Measurements from ENCODE around the gene CAB39.

DNA sequence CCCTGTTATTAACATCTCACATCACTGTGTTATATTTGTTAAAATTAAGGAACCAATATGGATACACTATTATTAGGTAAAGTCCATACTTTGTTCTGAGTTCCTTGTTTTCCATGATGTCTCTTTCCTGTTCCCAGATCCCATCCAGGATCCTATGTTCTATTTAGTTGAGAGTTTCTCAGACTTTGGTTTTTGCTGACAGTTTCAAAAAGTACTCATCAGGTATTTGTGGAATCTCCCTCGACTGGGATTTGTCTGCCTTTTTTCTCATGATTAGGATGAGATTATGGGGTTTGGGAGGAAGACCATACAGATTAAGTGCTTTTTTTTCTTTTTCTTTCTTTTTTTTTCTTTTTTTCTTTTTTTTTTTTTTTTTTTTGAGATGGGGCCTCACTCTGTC is 112.7 kb downstream of the CAB39 start:
- TF ChIP-seq RXRA (IDR thresholded peaks at IDR 0.05; ENCODE audit: insufficient read depth, low read depth, low read length) (no peak), GTF2F1 (IDR thresholded peaks at IDR 0.05; ENCODE audit: borderline replicate concordance, low read depth, low read length) (no peak), GABPA (IDR thresholded peaks at IDR 0.05; ENCODE audit: borderline replicate concordance, insufficient read depth, low read length) (no peak), RAD21 (IDR thresholded peaks at IDR 0.05 in 1 of 2, conservative IDR thresholded peaks at IDR 0.05 in 1 of 2; ENCODE audit: low read depth in 2 of 2, low read length in 2 of 2) (no peak), EP300 (IDR thresholded peaks at IDR 0.05; ENCODE audit: borderline replicate concordance in 1 of 2, low read depth in 2 of 2, low read length in 2 of 2) (no peak)
- TF ChIP-seq, protein P1, sequence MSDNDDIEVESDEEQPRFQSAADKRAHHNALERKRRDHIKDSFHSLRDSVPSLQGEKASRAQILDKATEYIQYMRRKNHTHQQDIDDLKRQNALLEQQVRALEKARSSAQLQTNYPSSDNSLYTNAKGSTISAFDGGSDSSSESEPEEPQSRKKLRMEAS (IDR thresholded peaks at IDR 0.05), result no peak
- TF ChIP-seq, protein P2, sequence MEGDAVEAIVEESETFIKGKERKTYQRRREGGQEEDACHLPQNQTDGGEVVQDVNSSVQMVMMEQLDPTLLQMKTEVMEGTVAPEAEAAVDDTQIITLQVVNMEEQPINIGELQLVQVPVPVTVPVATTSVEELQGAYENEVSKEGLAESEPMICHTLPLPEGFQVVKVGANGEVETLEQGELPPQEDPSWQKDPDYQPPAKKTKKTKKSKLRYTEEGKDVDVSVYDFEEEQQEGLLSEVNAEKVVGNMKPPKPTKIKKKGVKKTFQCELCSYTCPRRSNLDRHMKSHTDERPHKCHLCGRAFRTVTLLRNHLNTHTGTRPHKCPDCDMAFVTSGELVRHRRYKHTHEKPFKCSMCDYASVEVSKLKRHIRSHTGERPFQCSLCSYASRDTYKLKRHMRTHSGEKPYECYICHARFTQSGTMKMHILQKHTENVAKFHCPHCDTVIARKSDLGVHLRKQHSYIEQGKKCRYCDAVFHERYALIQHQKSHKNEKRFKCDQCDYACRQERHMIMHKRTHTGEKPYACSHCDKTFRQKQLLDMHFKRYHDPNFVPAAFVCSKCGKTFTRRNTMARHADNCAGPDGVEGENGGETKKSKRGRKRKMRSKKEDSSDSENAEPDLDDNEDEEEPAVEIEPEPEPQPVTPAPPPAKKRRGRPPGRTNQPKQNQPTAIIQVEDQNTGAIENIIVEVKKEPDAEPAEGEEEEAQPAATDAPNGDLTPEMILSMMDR (IDR thresholded peaks at IDR 0.05; ENCODE audit: control extremely low read depth in 1 of 3, insufficient read depth in 1 of 3, low read depth in 1 of 3, low read length in 3 of 3), result no peak

Measured in H1 (cell line).